HG02798 (cell line): ENCODE results near the gene GCK.

ENCODE experiments used
- ATAC-seq: cut with Tn5 transposase; IDR thresholded peaks from one replicate; pipeline ENCODE4 v1.9.1; 2021; ENCODE audit warnings: mild to moderate bottlenecking; ENCODE audit not compliant: unreplicated experiment, poor library complexity

Gene GCK

GRCh38 chr7:44111761-44112160 is 77.5 kb downstream of the GCK start:
- no peak for ATAC-seq

- ATAC-seq = no peak
Measured at GRCh38 chr7:44110719-44111635, 78.3 kb downstream of the GCK start.

- ATAC-seq = no peak
Measured at GRCh38 chr7:44109991-44110390, 79.2 kb downstream of the GCK start.

GRCh38 chr7:44108768-44109750 is 80.2 kb downstream of the GCK start:
- ATAC-seq = no peak

- no peak for ATAC-seq
Measured at GRCh38 chr7:44107961-44108767, 81.1 kb downstream of the GCK start.

- no peak for ATAC-seq
Measured at GRCh38 chr7:44107116-44107960, 81.9 kb downstream of the GCK start.

GRCh38 chr7:44106311-44107065 is 82.8 kb downstream of the GCK start:
- ATAC-seq = no peak

GRCh38 chr7:44105832-44106231 is 83.4 kb downstream of the GCK start:
- ATAC-seq = no peak

- no peak for ATAC-seq
Measured at GRCh38 chr7:44104860-44105771, 84.1 kb downstream of the GCK start.

- ATAC-seq = no peak
Measured at GRCh38 chr7:44103923-44104859, 85.0 kb downstream of the GCK start, which contains the start of gene AEBP1. Gene AEBP1 (plus strand): TSS chr7:44104345. CDS start chr7:44104666, 321 bp downstream.

- no peak for ATAC-seq
Measured at GRCh38 chr7:44103566-44103922, 85.7 kb downstream of the GCK start.

- no peak for ATAC-seq
Measured at GRCh38 chr7:44102846-44103565, 86.2 kb downstream of the GCK start.

- ATAC-seq = no peak
Measured at GRCh38 chr7:44101966-44102845, 87.0 kb downstream of the GCK start.

- ATAC-seq = no peak
Measured at GRCh38 chr7:44101303-44101965, 87.8 kb downstream of the GCK start.
